Measurements from ENCODE around the gene DTYMK. TPM values are rescaled to one million over a fixed set of nuclear protein-coding genes. Genes with fewer than 3 reads are reported as not detected.

Gene DTYMK
- polyA plus RNA-seq, 4 donors: 31.9 to 53.3 (median 37.0) TPM

GRCh38 chr2:241652722-241653121, 33.9 kb downstream of the DTYMK start:
- DNase-seq (ENCODE audit: low read depth in 4 of 4, low spot score in 3 of 4): no peak

- no peak for DNase-seq (ENCODE audit: low read depth in 4 of 4, low spot score in 3 of 4)
Observed at GRCh38 chr2:241652142-241652541, 34.5 kb downstream of the DTYMK start.

GRCh38 chr2:241649927-241650326, 36.7 kb downstream of the DTYMK start:
- DNase-seq (ENCODE audit: low read depth in 4 of 4, low spot score in 3 of 4): no peak

GRCh38 chr2:241649404-241649803, 37.2 kb downstream of the DTYMK start:
- no peak for DNase-seq (ENCODE audit: low read depth in 4 of 4, low spot score in 3 of 4)

- no peak for DNase-seq (ENCODE audit: low read depth in 4 of 4, low spot score in 3 of 4)
Observed at GRCh38 chr2:241648453-241648852, 38.2 kb downstream of the DTYMK start.

GRCh38 chr2:241645915-241646645, 40.5 kb downstream of the DTYMK start:
- DNase-seq (ENCODE audit: low read depth in 4 of 4, low spot score in 3 of 4): no peak

GRCh38 chr2:241645056-241645914, 41.3 kb downstream of the DTYMK start:
- no peak for DNase-seq (ENCODE audit: low read depth in 4 of 4, low spot score in 3 of 4)

- DNase-seq (ENCODE audit: low read depth in 4 of 4, low spot score in 3 of 4): no peak
Observed at GRCh38 chr2:241641631-241642030, 45.0 kb downstream of the DTYMK start.

- no peak for DNase-seq (ENCODE audit: low read depth in 4 of 4, low spot score in 3 of 4)
Observed at GRCh38 chr2:241640165-241640795, 46.3 kb downstream of the DTYMK start.

- no peak for DNase-seq (ENCODE audit: low read depth in 4 of 4, low spot score in 3 of 4)
Observed at GRCh38 chr2:241639385-241639784, 47.2 kb downstream of the DTYMK start.

- DNase-seq (ENCODE audit: low read depth in 4 of 4, low spot score in 3 of 4): no peak
Observed at GRCh38 chr2:241638940-241639339, 47.7 kb downstream of the DTYMK start.

GRCh38 chr2:241637795-241638660, 48.6 kb downstream of the DTYMK start:
- DNase-seq (ENCODE audit: low read depth in 4 of 4, low spot score in 3 of 4): no peak

GRCh38 chr2:241637018-241637794, 49.4 kb downstream of the DTYMK start, which contains the start of the genes ATG4B and THAP4:
Gene ATG4B (plus strand): TSS chr2:241637693. CDS start chr2:241637715, 22 bp downstream.
Gene THAP4 (minus strand): TSS chr2:241637158. CDS start chr2:241637017, 141 bp downstream.
- DNase-seq (ENCODE audit: low read depth in 4 of 4, low spot score in 3 of 4): peak; percentile 76 to 83 (median 82)

- DNase-seq (ENCODE audit: low read depth in 4 of 4, low spot score in 3 of 4): no peak
Observed at GRCh38 chr2:241636182-241637017, 50.2 kb downstream of the DTYMK start.

- no peak for DNase-seq (ENCODE audit: low read depth in 4 of 4, low spot score in 3 of 4)
Observed at GRCh38 chr2:241635756-241636155, 50.9 kb downstream of the DTYMK start.

- no peak for DNase-seq (ENCODE audit: low read depth in 4 of 4, low spot score in 3 of 4)
Observed at GRCh38 chr2:241633561-241633960, 53.1 kb downstream of the DTYMK start.

GRCh38 chr2:241632478-241633325, 53.9 kb downstream of the DTYMK start:
- DNase-seq (ENCODE audit: low read depth in 4 of 4, low spot score in 3 of 4): no peak
